ENCODE measurements around the gene CTNNA2. TPM values are rescaled to one million over a fixed set of nuclear protein-coding genes. Genes with fewer than 3 reads are reported as not detected.
"Not testable (repeated sequence)": the region's sequence is repeated elsewhere in the genome, so short reads cannot be mapped to it uniquely, and the experiment has no call there.

Gene CTNNA2
- polyA plus RNA-seq, 3 donors = 4.1 to 5.4 (median 4.4) TPM

DNA sequence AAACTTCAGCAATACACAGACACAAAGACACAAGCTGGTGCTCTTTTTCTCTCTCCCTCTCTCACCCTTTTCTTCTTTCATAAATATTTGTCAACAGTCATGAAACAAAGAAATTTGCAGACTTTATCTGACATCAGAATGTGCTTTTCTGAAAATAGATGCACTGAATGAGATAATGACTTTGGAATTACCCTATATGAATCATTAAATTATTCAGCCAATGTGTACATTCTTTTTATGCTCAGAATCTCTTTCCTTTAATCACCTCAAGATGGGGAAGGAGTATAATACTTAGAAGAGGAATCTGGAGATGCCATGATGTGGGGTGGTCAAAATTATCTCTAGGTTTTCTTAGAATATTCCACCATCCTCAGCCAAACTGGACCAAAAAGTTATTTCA, 501.8 kb downstream of the CTNNA2 start:
- DNase-seq (ENCODE audit: low read depth in 3 of 3, low spot score in 2 of 3) = no peak

DNA sequence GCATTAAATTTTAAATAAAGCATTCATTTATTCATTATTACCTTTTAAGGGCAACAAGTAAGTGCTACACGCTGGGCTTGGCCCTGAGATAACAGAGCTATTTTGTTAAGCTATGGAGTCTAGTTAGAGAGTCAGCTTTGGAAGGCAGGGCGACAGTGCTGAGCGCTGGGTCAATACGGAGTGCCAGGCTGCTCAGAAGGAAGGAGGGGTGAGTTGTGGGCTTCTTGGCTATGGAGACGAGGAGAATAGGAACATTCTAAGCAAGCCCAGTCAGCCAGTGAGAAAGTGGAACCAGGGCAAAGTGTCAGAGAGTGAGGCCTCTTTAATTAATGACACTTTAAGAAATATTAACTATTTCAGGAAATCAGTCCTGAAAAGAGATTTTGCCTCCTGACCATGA, 503.3 kb downstream of the CTNNA2 start:
- DNase-seq (ENCODE audit: low read depth in 3 of 3, low spot score in 2 of 3) = no peak

DNA sequence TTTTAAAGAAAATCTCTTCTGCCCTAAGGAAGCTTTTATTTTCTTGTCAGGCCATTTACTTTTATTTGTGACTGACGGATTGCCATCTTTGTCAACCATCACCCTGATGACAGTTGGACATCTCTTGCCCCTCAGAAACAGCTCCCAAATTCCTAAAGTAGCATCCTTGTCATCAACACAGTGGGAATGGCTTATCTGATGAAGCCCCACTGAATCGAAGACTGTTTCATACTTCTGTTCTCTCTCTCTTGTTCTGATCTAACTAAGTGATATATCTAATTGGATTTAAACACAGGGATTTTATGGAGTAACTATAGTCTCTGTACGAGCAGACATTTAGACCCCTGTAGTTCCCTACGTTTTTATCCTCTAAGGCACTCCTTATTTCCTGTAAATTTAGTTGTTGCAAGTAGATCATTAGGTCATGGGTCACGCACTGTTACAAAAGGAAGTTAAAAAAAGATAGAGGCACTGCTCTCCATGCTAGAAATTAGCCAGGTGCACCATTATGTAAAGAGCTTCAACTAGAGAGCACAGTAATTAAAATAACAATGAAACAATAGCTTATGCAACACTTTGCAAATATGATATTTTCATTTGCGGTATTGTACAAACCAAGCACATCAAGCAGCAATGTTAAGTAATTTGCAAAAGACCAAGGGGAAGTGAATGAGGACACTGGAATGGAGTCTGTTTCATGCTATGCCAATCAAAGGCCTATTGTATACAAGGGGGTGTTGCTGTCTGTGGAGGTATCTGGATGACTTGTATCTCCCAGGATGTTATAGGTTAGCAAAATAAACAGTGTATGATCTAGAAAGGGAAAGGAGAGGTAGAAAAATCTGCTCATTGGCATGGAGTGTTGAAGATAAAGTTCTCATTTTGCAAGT, 507.0 kb downstream of the CTNNA2 start:
- no peak for DNase-seq (ENCODE audit: low read depth in 3 of 3, low spot score in 2 of 3)

DNA sequence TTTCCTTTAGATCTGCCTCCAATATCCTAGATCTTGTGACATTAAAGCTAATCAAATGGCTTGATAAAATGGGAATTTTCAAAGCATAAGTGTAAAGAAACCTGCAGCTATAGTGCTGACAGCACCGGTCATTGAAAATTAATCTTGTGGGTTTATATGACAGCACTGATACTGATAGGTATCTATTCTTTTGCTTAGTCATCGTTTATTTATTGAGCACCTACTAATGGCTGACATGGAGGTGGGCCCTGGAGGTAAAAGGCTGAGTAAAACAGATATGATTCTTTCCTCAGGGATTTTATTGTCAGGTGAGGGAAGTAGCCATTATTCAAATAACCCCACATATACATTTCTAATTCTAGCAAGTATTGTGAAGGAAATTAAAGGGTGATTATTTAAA, 509.2 kb downstream of the CTNNA2 start:
- DNase-seq (ENCODE audit: low read depth in 3 of 3, low spot score in 2 of 3) = no peak

GRCh38 chr2:80026040-80026729, 513.3 kb downstream of the CTNNA2 start:
- no peak for DNase-seq (ENCODE audit: low read depth in 3 of 3, low spot score in 2 of 3)

GRCh38 chr2:80028051-80028450, 515.2 kb downstream of the CTNNA2 start:
- no peak for DNase-seq (ENCODE audit: low read depth in 3 of 3, low spot score in 2 of 3)

DNA sequence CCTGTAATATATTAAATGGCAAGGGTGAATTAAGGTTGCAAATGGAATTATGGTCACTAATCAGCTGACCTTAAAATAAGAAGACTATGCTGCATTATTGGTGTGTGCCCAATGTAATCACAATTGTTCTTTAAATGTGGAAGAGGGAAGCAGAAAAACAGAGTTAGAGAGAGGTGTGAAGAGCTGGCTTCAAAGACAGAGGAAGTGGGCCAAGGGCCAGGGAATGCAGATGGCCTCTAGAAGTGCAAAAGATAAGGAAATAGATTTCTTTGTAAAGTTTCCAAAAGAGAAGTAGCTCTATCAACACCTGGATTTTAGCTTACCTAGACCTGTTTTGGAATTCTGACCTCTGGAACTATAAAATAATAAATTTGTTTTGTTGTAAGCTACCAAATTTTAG, 515.7 kb downstream of the CTNNA2 start:
- no peak for DNase-seq (ENCODE audit: low read depth in 3 of 3, low spot score in 2 of 3)

DNA sequence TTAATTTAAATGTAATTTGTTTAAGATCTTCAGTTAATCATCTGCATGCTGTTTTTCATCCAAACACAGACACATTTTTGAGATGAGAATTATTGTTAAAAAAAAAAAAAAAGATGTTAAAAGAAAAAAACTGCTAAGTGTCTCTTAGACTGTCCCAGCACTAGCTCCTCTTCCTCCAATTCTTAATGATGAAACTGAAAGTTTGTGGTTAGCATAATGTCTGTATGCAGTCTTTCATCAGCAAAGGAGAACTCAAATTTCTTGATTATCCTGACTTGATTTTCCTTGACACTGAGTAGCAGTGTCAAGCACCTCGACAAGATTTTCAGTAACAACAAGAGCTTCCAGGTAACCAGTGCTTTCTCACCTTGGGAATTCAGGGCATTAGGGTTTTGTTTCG, 517.3 kb downstream of the CTNNA2 start:
- no peak for DNase-seq (ENCODE audit: low read depth in 3 of 3, low spot score in 2 of 3)

GRCh38 chr2:80032684-80033083, 519.8 kb downstream of the CTNNA2 start:
- not testable (repeated sequence) for DNase-seq (ENCODE audit: low read depth in 3 of 3, low spot score in 2 of 3)

DNA sequence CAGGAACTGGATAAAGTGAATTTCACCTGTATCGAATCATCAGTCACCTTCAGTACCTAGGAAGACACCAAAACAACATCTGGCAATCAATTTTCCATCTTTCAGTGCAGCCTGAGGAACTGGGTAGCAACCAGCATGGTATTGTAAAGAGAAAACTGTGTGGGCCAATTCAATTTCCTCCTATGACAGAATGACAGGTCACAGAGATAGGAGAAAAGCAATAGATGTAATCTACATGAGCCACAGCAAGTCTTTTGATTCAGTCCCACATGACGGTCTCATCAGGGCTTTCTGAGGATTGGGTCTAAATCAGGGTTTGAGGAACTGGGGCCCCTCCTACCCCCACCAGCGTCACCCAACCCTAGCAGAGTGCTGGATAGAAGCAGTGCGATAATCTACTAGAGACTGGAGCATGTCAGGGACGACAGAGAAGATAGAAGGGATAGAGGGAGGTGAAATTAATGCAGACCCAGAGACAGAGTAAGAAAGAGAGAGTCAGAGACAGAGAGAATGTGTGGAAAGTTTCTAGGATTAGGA, 523.0 kb downstream of the CTNNA2 start:
- no peak for DNase-seq (ENCODE audit: low read depth in 3 of 3, low spot score in 2 of 3)

GRCh38 chr2:80037310-80037709, 524.5 kb downstream of the CTNNA2 start:
- DNase-seq (ENCODE audit: low read depth in 3 of 3, low spot score in 2 of 3) = no peak

GRCh38 chr2:80040226-80040625, 527.4 kb downstream of the CTNNA2 start:
- no peak for DNase-seq (ENCODE audit: low read depth in 3 of 3, low spot score in 2 of 3)

- DNase-seq (ENCODE audit: low read depth in 3 of 3, low spot score in 2 of 3) = no peak
These were observed 529.8 kb downstream of the CTNNA2 start for GRCh38 chr2:80042635-80043034.

- DNase-seq (ENCODE audit: low read depth in 3 of 3, low spot score in 2 of 3) = no peak
These were observed 535.4 kb downstream of the CTNNA2 start for GRCh38 chr2:80048296-80048695.

GRCh38 chr2:80050246-80050645, 537.4 kb downstream of the CTNNA2 start:
- no peak for DNase-seq (ENCODE audit: low read depth in 3 of 3, low spot score in 2 of 3)

- DNase-seq (ENCODE audit: low read depth in 3 of 3, low spot score in 2 of 3) = no peak
These were observed 540.9 kb downstream of the CTNNA2 start for GRCh38 chr2:80053522-80054345.

- DNase-seq (ENCODE audit: low read depth in 3 of 3, low spot score in 2 of 3) = no peak
These were observed 541.5 kb downstream of the CTNNA2 start for GRCh38 chr2:80054346-80054675.

- no peak for DNase-seq (ENCODE audit: low read depth in 3 of 3, low spot score in 2 of 3)
These were observed 545.1 kb downstream of the CTNNA2 start for GRCh38 chr2:80057956-80058355.

DNA sequence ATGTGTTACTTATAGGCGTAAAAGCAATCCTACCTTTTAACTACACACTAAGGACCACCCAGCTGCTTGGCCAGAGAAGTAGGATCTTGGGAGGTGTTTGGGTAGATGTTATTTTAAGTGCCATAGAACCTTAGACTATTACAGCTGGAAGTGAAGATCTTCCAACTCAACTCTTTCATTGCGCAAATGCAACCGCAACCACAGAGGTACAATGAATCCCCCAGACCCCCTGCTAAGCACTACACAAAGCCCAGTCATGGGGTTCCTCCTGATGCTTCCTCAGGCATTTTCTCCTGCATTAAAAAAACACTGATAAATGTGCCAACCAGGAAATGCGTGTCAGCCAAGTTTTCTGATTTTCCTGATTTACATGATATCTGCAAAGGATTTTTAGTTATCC, 545.7 kb downstream of the CTNNA2 start:
- no peak for DNase-seq (ENCODE audit: low read depth in 3 of 3, low spot score in 2 of 3)

GRCh38 chr2:80059447-80059846, 546.6 kb downstream of the CTNNA2 start:
- DNase-seq (ENCODE audit: low read depth in 3 of 3, low spot score in 2 of 3) = no peak

- DNase-seq (ENCODE audit: low read depth in 3 of 3, low spot score in 2 of 3) = no peak
These were observed 549.0 kb downstream of the CTNNA2 start for GRCh38 chr2:80061881-80062280.

Data from right renal cortex interstitium (tissue), 3 donors.